Activated CD4-positive, alpha-beta T cell treated with anti-CD3 and anti-CD28 coated beads for 4 hours (primary cell): ENCODE data around the gene TRIM71.
"Not testable (repeated sequence)": the region's sequence is repeated elsewhere in the genome, so short reads cannot be mapped to it uniquely, and the experiment has no call there.

ENCODE experiments used
- DNase-seq, 2 donors: peaks; one replicate each; pipeline ENCODE4 v3.0.0-alpha.2; 2020

TRIM71 gene

DNA sequence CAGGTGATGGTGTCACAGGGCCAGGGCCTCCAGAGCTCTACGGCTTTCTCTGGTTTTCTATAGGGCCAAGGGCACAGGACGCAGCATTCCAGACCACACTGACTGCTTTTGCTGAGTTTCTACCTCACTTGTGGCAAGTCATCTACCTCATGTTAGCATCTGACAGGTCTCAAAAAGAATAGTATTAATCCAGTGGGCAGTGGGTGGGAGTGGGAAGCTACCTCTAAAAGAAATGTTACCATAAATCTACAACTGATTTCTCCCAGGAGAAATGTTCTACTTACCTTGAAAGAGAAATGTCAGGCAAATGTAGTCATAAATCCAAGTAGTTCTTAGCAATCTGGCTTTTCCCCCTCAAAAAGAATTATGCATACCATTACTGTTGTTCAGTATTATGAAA, 77.9 kb downstream of the TRIM71 start:
- no peak for DNase-seq

DNA sequence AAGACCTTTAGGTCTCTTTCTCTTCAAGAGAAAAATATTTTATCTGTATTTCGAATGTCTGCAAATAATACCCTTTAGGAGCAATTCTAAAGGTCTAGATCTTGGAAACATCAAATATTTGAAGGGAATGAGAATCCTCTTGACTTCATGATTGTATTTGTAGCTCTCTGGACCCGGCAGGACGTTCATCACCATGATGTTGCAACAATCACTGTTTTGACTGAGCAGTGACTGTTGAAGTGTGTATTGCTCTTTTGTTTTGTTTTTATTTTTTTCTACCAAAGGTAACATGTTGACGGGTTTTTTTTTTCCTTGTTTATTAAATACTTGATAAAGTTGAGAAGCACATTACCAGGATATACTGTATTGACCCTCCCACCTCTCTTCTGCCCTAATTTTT, 78.3 kb downstream of the TRIM71 start:
- no peak for DNase-seq

DNA sequence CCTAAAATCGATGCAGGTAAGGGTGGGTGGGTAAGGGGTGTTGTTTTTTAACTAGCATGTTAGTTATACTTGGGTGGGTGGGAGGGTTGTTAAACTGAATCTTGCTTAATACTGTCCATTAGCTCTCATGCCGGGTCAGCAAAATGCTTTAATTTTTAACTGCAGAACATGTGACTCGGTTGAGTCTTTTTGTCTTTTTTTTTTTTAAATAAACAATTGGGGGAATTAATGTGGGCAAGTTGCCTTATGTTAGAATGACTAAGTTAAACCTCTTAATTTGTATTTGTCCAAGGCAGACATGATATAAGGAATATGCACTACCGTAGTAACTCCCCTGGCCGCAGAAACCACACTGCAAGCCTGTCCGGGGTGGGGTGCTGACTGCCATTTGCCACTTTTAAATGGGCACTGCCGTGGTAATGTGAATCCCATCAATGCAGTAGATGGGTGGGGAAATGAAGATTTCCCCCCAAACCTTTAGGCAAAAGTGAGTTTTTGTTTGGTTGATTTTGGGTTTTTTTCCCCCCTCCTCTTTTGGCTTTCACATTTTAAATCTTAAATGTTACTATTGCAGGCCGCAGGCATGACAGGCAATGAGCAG, 79.3 kb downstream of the TRIM71 start:
- DNase-seq = no peak

GRCh38 chr3:32897981-32898623, 80.3 kb downstream of the TRIM71 start:
- no peak for DNase-seq

- DNase-seq = no peak
Measured at GRCh38 chr3:32899265-32899664, 81.5 kb downstream of the TRIM71 start.

GRCh38 chr3:32901005-32901932, 83.5 kb downstream of the TRIM71 start:
- DNase-seq = no peak

DNA sequence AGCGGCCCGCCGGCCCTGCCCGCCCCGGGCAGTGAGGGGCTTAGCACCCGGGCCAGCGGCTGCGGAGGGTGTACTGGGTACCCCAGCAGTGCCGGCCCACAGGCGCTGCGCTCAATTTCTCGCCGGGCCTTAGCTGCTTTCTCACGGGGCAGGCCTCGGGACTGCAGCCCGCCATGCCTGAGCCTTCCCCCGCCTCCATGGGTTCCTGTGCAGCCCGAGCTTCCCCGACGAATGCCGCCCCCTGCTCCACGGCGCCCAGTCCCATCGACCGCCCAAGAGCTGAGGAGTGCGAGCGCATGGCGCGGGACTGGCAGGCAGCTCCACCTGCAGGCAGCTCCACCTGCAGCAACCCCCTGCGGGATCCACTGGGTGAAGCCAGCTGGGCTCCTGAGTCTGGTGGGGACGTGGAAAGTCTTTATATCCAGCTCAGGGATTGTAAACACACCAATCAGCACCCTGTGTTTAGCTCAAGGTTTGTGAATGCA, 85.1 kb downstream of the TRIM71 start:
- DNase-seq = peak; percentile 26 to 36

- no peak for DNase-seq
Measured at GRCh38 chr3:32903953-32904352, 86.2 kb downstream of the TRIM71 start.

GRCh38 chr3:32909999-32910398, 92.2 kb downstream of the TRIM71 start:
- no peak for DNase-seq

GRCh38 chr3:32910954-32911353, 93.2 kb downstream of the TRIM71 start:
- DNase-seq = no peak

DNA sequence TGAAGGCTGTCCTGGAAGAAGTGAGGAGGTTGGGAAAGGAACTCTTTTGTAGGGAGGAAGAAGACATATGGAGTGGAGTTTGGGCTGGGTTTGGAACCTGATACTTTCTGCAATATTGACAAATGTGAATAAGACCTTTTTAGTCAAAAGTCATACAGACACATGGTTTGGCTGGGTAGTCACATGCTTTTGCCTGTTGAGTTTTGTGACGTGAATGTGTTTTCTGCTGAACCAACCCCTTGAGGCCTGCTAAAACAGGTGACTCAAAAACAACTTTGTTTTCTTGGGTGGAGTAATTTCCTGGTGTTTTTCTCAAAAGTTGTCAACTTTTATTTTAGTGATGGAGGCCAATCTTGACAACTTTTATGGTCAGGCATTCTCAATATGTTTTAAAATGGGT, 94.2 kb downstream of the TRIM71 start:
- no peak for DNase-seq

DNA sequence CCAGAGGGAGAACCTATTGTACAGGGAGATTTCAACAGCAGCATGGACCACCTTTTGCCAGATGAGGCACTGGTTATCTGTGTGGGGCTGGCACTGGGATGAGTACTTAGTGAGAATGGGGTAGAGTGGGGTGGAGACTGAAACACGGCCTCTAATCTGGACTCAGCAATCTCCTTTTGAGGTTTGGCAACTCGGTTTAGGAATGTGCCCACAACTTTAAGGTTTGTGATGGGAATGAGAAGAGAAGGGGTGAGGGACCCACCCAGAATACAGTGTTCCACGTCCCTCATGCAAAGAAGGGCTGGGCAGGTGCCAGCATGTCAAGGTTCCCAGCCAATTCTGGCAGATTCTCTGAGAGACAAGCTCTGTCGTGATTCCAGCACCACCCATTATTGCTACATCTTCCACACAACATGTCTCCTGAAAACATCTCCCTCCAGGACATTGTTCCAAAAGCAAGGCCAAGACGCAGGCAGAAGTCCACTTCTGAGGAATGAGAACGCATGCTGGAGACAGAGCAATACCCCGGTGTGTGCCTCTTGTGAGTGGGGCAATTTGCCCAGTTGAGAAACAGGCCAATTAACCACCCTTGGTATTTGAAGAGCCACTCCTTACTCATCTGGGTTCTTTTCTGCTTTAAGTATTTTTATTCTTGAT, 96.1 kb downstream of the TRIM71 start:
- DNase-seq = no peak

- no peak for DNase-seq
Measured at GRCh38 chr3:32919920-32920319, 102.1 kb downstream of the TRIM71 start.

- no peak for DNase-seq
Measured at GRCh38 chr3:32922078-32922477, 104.3 kb downstream of the TRIM71 start.

- no peak for DNase-seq
Measured at GRCh38 chr3:32930161-32930560, 112.4 kb downstream of the TRIM71 start.

- DNase-seq = not testable (repeated sequence)
Measured at GRCh38 chr3:32931273-32931672, 113.5 kb downstream of the TRIM71 start.

- DNase-seq = peak in 1 of 2 donors; percentile 15
Measured at GRCh38 chr3:32934150-32934742, 116.4 kb downstream of the TRIM71 start.

DNA sequence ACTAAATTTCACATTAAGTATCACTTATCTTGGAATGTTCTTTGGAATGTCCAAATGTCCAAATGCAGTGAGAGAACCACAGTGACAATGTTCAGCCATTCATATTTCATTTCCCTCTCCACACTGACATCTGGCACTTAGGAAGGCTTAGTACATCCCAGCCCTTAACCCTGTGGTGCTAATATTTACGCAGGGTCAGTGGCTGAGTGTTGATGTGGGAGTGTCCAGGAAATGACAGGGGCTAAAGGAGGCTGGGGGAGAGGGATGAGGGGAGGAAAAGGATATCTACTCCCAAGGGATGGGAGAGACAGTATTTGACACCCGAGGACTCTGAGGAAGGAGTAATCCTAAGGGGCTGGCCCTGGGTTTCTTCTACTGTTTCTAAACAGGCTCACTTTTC, 119.5 kb downstream of the TRIM71 start:
- no peak for DNase-seq

GRCh38 chr3:32939531-32940284, 121.9 kb downstream of the TRIM71 start:
- not testable (repeated sequence) for DNase-seq

DNA sequence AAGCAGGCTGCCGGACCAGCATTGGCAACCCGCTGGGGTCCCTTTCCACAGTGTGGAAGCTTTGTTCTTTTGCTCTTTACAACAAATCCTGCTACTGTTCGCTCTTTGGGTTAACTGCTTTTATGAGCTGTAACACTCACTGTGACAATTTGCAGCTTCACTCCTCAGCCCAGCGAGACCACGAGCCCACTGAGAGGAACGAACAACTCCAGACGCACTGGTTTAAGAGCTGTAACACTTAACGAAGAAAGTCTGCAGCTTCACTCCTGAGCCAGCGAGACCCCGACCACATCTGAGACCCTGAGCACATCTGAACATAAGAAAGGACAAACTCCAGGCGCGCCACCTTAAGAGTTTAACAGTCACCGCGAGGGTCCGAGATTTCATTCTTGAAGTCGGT, 122.9 kb downstream of the TRIM71 start:
- DNase-seq = no peak

DNA sequence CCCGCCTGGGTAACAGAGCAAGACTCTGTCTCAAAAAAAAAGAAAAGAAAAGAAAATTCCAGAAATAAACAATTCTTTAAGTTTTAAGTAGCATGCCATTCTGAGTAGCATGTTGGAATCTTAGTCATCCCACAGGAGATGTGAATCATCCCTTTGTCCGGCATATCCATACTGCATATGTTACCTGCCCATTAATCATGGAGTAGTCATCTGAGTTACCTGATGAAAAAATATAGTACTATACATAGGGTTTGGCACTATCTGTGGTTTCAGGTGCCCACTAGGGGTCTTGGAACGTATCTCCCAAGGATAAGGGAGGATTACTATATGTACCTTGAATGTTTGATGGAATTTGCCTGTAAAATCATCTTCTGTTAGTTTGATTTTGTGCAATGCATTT, 127.3 kb downstream of the TRIM71 start:
- DNase-seq = no peak

DNA sequence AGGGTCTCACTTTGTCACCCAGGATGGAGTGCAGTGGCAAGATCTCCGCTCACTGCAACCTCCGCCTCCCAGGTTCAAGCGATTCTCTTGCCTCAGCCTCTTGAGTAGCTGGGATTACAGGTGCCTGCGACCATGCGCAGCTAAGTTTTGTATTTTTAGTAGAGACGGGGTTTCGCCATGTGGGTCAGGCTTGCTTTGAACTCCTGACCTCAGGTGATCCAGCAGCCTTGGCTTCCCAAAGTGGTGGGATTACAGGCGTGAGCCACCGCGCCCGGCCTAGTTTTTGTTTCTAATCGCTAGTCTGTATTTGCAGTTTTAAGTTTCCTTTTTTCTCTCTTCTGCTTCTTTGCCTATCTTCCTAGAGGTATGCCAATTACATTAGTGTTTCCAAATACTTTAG, 127.8 kb downstream of the TRIM71 start:
- not testable (repeated sequence) for DNase-seq
